ENCODE results near the gene OR10H4. TPM values are rescaled to one million over a fixed set of nuclear protein-coding genes. Genes with fewer than 3 reads are reported as not detected.

The OR10H4 gene
- total and polyA plus RNA-seq, 2 of the 8 experiments (the other 6 are each of a cell fraction or from before 2014, with no cell fraction given), result not detected

DNA sequence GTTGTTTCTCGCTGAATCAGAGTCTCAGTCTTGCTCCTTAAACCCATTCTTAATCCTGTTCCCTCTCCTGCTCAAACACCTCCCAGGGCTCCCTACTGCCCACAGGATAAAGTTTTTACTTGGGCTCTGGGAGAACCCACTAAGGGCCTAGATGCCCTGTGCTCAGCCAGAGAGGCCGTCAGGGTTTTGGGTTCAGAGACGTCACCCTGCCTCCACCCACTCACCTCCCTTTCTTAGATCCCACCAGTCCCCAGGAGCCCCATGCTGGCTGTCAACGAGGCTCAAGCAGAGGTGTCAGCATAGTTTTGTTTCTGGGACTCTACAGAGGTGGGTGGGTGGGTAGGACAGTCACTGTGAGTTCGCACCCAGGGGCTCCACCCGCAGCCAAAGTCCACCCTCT, 35.4 kb upstream of the OR10H4 start (continued):
- TF ChIP-seq, protein P1, sequence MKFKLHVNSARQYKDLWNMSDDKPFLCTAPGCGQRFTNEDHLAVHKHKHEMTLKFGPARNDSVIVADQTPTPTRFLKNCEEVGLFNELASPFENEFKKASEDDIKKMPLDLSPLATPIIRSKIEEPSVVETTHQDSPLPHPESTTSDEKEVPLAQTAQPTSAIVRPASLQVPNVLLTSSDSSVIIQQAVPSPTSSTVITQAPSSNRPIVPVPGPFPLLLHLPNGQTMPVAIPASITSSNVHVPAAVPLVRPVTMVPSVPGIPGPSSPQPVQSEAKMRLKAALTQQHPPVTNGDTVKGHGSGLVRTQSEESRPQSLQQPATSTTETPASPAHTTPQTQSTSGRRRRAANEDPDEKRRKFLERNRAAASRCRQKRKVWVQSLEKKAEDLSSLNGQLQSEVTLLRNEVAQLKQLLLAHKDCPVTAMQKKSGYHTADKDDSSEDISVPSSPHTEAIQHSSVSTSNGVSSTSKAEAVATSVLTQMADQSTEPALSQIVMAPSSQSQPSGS (IDR thresholded peaks at IDR 0.05; ENCODE audit: low read length), result no peak
- TF ChIP-seq NANOG (IDR thresholded peaks at IDR 0.05; ENCODE audit: insufficient read depth, low read depth, low read length, poor library complexity, severe bottlenecking), result no peak
- TF ChIP-seq EGR1 (IDR thresholded peaks at IDR 0.05; ENCODE audit: borderline replicate concordance, low read depth, low read length), result no peak
- no peak for TF ChIP-seq BCL11A (IDR thresholded peaks at IDR 0.05; ENCODE audit: low read depth in 2 of 2, low read length in 2 of 2)
- no peak for TF ChIP-seq KDM1A (IDR thresholded peaks at IDR 0.05; ENCODE audit: borderline replicate concordance, low read length)
- TF ChIP-seq CBX5 (IDR thresholded peaks at IDR 0.05; ENCODE audit: low read depth, low read length), result no peak
- no peak for TF ChIP-seq CREB1 (IDR thresholded peaks at IDR 0.05)

All from H1 (cell line).